Measurements from ENCODE around the gene DGKH.

The DGKH gene

GRCh38 chr13:42270160-42270856 is 221.9 kb downstream of the DGKH start:
- FAIRE-seq (peak; percentile 46), DNase-seq (ENCODE audit: extremely low spot score, insufficient read length, low read depth) (no peak)

GRCh38 chr13:42270857-42271215 is 222.4 kb downstream of the DGKH start:
- no peak for FAIRE-seq
- no peak for DNase-seq (ENCODE audit: extremely low spot score, insufficient read length, low read depth)

GRCh38 chr13:42271337-42272114 is 223.1 kb downstream of the DGKH start:
- DNase-seq (ENCODE audit: extremely low spot score, insufficient read length, low read depth): peak; percentile 85
- FAIRE-seq: peak; percentile 99

DNA sequence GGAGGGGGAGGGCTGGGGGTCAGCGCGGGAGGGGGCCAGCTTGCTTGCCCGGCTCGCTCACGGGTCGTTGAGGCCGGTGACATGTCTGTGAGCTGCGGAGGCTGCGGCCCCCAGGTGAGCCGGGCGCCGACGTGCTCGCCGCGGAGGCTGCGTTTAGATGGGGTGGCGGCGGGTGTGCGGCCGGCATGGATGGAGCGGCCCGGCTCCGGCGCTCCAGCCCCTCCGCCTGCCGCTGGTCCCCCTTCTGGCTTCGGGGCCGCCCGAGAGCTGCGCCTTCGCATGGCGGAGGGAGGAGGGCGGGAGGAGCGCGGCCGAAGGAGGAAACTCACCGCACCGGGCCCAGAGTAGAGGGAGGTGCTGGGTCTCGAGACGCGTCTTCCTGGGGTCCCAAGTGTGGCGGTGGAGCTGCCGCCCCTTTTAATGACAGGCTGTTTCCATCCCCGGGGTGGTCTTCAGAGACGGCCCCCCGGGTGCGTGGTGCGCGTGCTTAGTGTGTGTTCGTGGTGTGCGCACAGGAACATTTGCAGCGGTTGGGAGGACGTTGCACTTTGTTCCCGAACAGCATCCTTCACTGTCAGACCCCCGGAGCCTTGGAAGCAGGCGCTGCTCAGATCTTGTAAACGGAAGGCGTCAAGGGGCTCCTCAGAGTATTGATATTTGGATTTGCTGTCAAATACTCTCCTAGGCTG is 223.8 kb downstream of the DGKH start, which contains the start of gene AKAP11:
TSS of gene AKAP11 (plus strand) at position 38 of the 689 bp plus-strand sequence. CDS start 14,197 bp downstream, outside the sequence.
- peak; percentile 74 for FAIRE-seq
- peak; percentile 7 for DNase-seq (ENCODE audit: extremely low spot score, insufficient read length, low read depth)

DNA sequence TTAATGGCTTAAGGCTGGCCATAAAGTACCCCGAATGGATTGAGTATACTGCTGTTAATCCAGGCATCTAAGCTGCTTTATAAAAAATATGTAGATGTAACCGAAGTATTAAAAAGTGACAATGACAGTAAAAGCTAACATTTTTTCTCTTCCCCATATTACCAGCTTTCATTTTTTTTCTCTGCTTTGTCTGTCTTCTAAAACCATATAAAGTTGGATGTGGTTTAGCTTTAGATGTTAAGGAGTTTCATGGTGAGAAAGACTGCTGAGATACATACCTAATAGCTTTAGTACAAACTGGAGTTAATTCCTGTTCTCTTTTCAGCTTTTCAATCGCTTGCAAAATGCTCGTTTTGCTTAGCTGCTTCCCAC is 224.3 kb downstream of the DGKH start:
- DNase-seq (ENCODE audit: extremely low spot score, insufficient read length, low read depth): no peak
- no peak for FAIRE-seq

DNA sequence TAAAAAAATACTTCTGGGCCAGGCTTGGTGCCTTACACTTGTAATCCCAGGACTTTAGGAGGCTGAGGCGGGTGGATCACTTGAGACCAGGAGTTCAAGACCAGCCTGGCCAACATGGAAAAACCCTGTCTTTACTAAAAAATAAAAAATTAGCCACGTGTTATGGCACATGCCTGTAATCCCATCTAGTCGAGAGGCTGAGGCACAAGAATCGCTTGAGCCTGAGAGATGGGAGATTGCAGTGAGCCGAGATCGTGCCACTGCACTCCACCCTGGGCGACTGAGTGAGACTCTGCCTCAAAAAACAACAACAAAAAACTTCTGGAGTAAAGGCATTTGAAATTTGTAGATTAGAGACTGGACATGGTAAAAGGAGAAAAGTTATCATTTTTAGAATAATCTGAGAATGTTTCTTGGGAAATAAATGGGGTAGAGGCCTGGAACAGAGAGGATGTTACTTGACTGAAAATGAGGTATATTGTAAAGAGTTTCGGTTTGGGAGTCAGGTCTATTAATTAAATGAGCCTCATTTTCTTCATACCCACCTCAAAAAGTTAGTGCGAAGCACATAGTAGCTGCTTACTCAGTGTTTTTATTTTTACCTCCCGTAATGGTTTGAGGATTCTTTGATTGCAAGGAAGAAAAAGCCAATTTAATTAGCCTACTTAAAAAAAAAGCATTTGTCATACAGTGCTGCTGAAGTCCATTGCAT is 226.1 kb downstream of the DGKH start:
- no peak for DNase-seq (ENCODE audit: extremely low spot score, insufficient read length, low read depth)
- FAIRE-seq: peak; percentile 31

- DNase-seq (ENCODE audit: extremely low spot score, insufficient read length, low read depth): peak; percentile 22
- peak; percentile 94 for FAIRE-seq
Observed at GRCh38 chr13:42275098-42275471, 226.6 kb downstream of the DGKH start.

DNA sequence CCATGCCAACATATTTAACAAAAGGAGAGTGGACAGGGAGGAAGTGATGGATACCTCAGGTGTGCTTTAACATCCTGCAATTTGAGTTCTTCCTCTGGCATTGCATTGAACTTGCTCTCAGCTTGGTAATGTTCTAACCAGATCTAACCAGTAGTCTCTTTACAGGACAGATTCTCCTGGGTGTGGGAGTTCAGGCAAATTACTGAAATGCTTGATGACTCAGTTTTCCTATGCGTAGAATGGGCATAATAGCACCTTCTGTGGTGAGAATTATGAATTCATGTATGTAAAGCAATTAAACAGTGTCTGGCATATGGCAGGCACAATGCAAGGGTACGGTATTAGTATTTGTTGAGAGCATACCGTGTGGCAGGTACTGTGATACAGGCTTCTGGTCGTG is 227.1 kb downstream of the DGKH start:
- DNase-seq (ENCODE audit: extremely low spot score, insufficient read length, low read depth) (no peak), FAIRE-seq (no peak)

- FAIRE-seq: no peak
Observed at GRCh38 chr13:42276683-42277082, 228.2 kb downstream of the DGKH start.

GRCh38 chr13:42277618-42278276 is 229.3 kb downstream of the DGKH start:
- FAIRE-seq (peak; percentile 39), DNase-seq (ENCODE audit: extremely low spot score, insufficient read length, low read depth) (no peak)

More at GRCh38 chr13:42276683-42277082, 228.2 kb downstream of the DGKH start:
- DNase-seq (ENCODE audit: extremely low spot score, insufficient read length, low read depth): no peak

GRCh38 chr13:42279080-42279479 is 230.6 kb downstream of the DGKH start:
- FAIRE-seq (no peak), DNase-seq (ENCODE audit: extremely low spot score, insufficient read length, low read depth) (no peak)

- DNase-seq (ENCODE audit: extremely low spot score, insufficient read length, low read depth) (no peak), FAIRE-seq (no peak)
Observed at GRCh38 chr13:42279986-42280385, 231.5 kb downstream of the DGKH start.

GRCh38 chr13:42280537-42280936 is 232.1 kb downstream of the DGKH start:
- FAIRE-seq (no peak), DNase-seq (ENCODE audit: extremely low spot score, insufficient read length, low read depth) (no peak)

DNA sequence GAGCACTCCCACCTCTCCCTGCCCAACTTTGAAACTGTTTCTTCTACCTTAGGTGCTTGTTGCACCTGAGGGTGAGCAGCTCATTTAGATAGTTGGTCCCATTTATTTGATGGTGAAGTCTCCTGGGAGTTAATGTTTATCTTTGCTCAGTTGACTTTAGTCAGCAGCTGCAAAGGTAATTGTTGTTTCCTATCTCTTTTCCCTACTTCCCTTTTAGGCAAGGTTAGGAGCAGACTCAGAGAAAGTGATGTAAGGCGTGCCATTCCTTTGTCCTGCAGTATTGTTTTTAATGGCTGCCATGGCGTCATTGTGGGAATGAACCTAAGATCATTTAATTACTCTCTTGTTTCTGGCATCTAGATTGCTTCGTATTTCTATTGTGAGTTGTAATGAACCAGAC is 235.1 kb downstream of the DGKH start:
- DNase-seq (ENCODE audit: extremely low spot score, insufficient read length, low read depth): no peak
- no peak for FAIRE-seq

DNA sequence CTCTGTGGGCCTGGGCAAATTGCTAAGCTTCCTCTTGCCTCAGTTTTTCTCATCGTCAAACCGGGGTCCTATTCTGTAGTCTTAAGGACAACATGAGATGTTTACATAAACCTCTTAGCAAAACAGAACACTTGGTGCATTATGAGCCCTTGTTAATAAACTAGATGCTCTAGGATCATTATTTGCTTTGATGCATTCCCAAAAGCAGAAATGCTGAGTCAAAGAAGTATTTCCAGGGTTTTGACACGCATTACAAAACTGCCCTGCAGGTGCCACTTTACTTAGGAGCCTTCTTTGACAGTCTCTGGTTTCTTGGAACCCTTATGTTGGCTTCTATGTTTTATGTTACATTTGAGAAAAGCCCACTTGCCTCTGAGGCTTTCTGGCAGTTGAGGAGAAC is 235.6 kb downstream of the DGKH start:
- FAIRE-seq: no peak
- no peak for DNase-seq (ENCODE audit: extremely low spot score, insufficient read length, low read depth)
